ENCODE data around the gene TP53BP2. TPM values are rescaled to one million over a fixed set of nuclear protein-coding genes. Genes with fewer than 3 reads are reported as not detected.

The TP53BP2 gene
- total and polyA plus RNA-seq, 10 of the 15 experiments (the other 5 are each of a cell fraction or from before 2014, with no cell fraction given): 1.6 to 13.7 (median 5.6) TPM

- CTCF ChIA-PET: interaction anchor here (2.3 kb wide), 1 partner anchor 33 kb away, joined by 9 read pairs; no protein-coding TSS in a partner anchor
- POLR2A ChIA-PET: no interaction called here
- 50% methylated on average over 10 of the region's 10 CpGs for WGBS (ENCODE audit: insufficient coverage, insufficient replicate concordance, low lambda C conversion rate, missing lambda C conversion rate)
- H3K4me2 ChIP-seq (ENCODE audit: control insufficient read depth, insufficient read depth): peak overlapping the region; percentile 60
- SMC1A ChIA-PET (ENCODE audit: uncharacterized antibody, unreplicated experiment): interaction anchor here (0.6 to 1.6 kb wide), 2 partner anchors 20 to 160 kb away, joined by 4 read pairs; no protein-coding TSS in a partner anchor
- in situ Hi-C loops (cut with MboI) (no loop called here), intact Hi-C loops (cut with micrococcal nuclease; ENCODE audit: unreplicated experiment) (loop anchor here (1.0 kb wide), 1 partner anchor 12 kb away; no protein-coding TSS in a partner anchor)
- H3K36me3 ChIP-seq (ENCODE audit: control insufficient read depth in 2 of 2, insufficient read depth in 2 of 2, low read length in 1 of 2): no peaks in the 10 kb centered on the region
- H3K27ac ChIP-seq (ENCODE audit: control insufficient read depth, insufficient read depth): no peak overlapping the region
- DNase-seq (ENCODE audit: low read depth, low spot score): no peak
- H3K9ac ChIP-seq (ENCODE audit: control insufficient read depth, insufficient read depth, low read length): no peak overlapping the region
- no peak overlapping the region for H2AFZ ChIP-seq (ENCODE audit: control insufficient read depth, low read depth, low read length)
- H3K27me3 ChIP-seq (replicated peaks in 1 of 2; ENCODE audit: control insufficient read depth in 2 of 2, insufficient read depth in 2 of 2, low read length in 1 of 2): no peaks in the 10 kb centered on the region
- TSS peak; percentile 61 for BruUV-seq (replicated peaks)
- H3K9me3 ChIP-seq (replicated peaks; ENCODE audit: control insufficient read depth, insufficient read depth, low read length): no peaks in the 10 kb centered on the region; the same call in 2 of the 3 replicates
- TF ChIP-seq NR2F1 (conservative IDR thresholded peaks at IDR 0.05) (no peak), CREB1 (IDR thresholded peaks at IDR 0.05; ENCODE audit: low read depth) (0 out of 2 replicates have a peak, but pooled peaks have one; percentile 43), TAF1 (IDR thresholded peaks at IDR 0.05; ENCODE audit: borderline replicate concordance, low read depth, low read length) (no peak), BCLAF1 (IDR thresholded peaks at IDR 0.05) (no peak), MLLT1 (IDR thresholded peaks at IDR 0.05) (0 out of 2 replicates have a peak, but pooled peaks have one; percentile 14)
- no peaks in the 10 kb centered on the region; the same call in 1 of the 2 replicates for H3K79me2 ChIP-seq (ENCODE audit: control insufficient read depth, insufficient read depth, low read length)
- FAIRE-seq: no peak
- no peaks in the 10 kb centered on the region for H4K20me1 ChIP-seq (ENCODE audit: control insufficient read depth, insufficient read depth)
- H3K4me3 ChIP-seq: peak overlapping the region; percentile 76
- H3K4me1 ChIP-seq (ENCODE audit: control insufficient read depth, insufficient read depth, low read length): peaks cover 4% of the 10 kb centered on the region; the same call in 1 of the 2 replicates
- peak; percentile 5; the same call in 2 of the 3 replicates for ATAC-seq
- RAD21 ChIA-PET (ENCODE audit: unreplicated experiment): interaction anchor here (1.2 kb wide), 1 partner anchor 9 kb away, joined by 3 read pairs; no protein-coding TSS in a partner anchor
Observed at GRCh38 chr1:223843934-223844786, 1.6 kb downstream of the TP53BP2 start.

Measured in GM12878 (cell line).